Coronary artery (tissue), 2 donors: ENCODE data around the gene EGR4.

Experiments used
- DNase-seq: peaks from one replicate; pipeline ENCODE4 v3.0.0-alpha.2; 2017; ENCODE audit warnings: low spot score
- H3K27ac ChIP-seq, 2 donors: fragments of 200-600 bp; sonication (generic); one replicate each; pipeline ENCODE4 v1.5.1; 2016 to 2019
- H3K4me3 ChIP-seq: fragments of 200-600 bp; sonication (generic); 2 replicates; pipeline ENCODE4 v1.5.1; 2016; ENCODE audit warnings: mild to moderate bottlenecking, moderate library complexity
- CTCF ChIP-seq: fragments of 200-600 bp; sonication (generic); IDR thresholded peaks from one replicate; pipeline ENCODE4 v1.5.1; 2019; ENCODE audit warnings: antibody characterized with exemption

Gene EGR4

GRCh38 chr2:73255007-73255644 is 38.2 kb downstream of the EGR4 start:
- Histone ChIP-seq H3K4me3 (no peak overlapping the region), H3K27ac (no peak overlapping the region)
- TF ChIP-seq CTCF = no peak
- no peak for DNase-seq

DNA sequence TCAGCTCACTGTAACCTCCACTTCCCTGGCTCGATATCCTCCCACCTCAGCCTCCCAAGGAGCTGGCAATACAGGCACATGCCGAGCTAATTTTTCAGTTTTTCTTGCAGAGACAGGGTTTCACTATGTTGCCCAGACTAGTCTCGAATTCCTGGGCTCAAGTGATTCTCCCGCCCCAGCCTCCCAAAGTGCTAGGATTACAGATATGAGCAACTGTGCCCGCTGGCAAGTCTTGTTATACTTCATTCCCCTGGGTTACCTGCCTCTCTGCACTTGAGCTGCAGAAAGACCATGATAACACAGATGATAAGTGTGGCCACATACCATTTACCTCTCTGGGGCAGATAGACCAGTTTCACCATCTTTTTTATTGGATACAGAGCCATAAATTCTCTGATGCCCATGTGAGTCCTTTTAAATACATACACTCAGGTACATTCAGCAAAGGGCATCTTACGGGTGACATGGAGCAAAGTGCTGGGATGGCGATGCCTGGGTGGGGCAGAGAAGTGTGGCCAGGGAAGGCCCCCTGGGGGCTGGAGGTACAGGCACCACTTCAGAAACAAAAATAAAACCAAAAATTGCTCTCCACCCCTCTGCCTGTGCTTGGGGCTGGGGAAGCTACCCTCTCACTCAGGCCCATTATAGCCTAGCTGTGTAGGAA is 38.9 kb downstream of the EGR4 start:
- no peak for TF ChIP-seq CTCF
- H3K27ac ChIP-seq = no peak overlapping the region
- DNase-seq = no peak
- H3K4me3 ChIP-seq = no peak overlapping the region

DNA sequence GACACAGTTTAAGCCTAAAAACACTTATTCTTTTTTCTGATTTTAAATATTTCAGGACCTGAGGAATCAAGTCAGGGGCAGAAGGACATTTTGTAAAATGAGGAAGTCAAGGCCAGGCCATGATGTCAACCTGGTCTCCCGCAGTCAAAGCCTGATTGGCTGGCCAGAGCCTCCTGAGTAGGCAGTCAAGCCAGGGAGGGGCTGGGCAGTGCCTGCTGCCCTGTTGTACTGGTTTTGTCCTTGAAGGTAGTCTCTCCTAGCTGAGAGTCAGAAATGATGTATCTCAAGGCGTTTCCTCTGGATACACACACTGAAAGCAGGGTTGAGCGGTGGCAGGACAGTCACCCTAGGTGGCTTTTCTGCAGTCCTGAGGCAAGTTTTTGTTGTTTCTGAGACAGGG is 39.4 kb downstream of the EGR4 start:
- DNase-seq = no peak
- TF ChIP-seq CTCF = no peak
- Histone ChIP-seq H3K4me3 (no peak overlapping the region), H3K27ac (no peak overlapping the region)

GRCh38 chr2:73253400-73253799 is 39.9 kb downstream of the EGR4 start:
- Histone ChIP-seq H3K27ac (no peak overlapping the region), H3K4me3 (no peak overlapping the region)
- no peak for DNase-seq
- TF ChIP-seq CTCF = no peak

DNA sequence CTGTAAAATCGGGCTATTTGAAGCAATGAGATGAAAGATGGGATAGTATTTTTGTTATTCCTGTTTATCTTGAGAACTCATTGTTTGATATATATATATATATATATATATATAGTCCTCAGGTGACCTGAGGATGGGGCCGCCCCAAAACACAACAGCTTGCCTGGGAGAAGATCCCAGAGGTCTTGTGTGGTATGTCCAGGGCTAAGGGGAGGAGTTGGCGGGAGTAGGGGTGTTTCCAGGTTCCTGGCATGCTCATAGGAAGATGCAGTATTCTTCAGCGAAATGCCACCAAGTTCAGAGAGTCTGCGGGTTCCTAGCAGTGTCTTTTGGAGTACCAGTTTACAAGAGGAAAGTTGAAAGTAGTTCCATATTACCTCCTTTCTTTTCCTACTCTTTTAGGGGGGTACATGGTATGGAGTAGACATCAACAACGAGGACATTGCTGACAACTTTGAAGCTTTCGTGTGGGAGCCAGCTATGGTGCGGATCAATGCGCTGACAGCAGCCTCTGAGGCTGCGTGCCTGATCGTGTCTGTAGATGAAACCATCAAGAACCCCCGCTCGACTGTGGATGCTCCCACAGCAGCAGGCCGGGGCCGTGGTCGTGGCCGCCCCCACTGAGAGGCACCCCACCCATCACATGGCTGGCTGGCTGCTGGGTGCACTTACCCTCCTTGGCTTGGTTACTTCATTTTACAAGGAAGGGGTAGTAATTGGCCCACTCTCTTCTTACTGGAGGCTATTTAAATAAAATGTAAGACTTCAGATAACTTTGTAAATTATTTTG is 40.9 kb downstream of the EGR4 start:
- TF ChIP-seq CTCF = no peak
- H3K27ac ChIP-seq = no peak overlapping the region
- H3K4me3 ChIP-seq = no peak overlapping the region
- DNase-seq = no peak

DNA sequence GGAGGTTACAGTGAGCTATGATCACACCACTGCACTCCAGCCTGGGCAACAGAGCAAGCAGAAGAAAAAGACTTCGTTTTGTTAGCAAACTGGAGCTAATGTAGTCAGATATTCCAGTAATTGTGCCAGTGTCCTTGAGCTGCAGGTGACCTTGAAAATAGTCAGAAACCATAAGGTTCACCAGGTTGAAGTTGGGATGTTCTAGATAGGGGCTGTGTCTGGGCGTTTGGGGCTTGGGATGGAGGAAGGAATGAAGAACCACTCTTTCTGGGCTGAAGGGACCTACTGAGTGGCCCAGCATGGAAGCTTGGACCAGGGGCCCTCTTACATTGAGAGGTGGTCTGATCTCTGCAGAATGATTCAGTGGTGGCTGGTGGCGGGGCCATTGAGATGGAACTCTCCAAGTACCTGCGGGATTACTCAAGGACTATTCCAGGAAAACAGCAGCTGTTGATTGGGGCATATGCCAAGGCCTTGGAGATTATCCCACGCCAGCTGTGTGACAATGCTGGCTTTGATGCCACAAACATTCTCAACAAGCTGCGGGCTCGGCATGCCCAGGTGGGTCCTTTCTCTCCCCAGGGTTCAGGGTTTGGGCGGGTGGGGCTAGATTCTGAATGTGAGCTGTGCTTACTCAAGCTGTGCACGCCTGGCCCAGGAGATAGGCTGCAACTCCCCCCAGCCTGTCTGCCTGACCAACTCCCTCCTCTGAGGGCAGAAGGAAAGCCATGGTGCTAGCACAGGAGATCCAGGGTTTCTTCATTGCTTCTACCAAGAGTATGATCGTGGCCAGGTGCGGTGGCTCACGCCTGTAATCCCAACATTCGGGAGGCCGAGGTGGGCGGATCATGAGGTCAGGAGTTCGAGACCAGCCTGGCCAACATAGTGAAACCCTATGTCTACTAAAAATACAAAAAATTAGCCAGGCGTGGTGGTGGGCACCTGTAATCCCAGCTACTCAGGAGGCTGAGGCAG is 42.2 kb downstream of the EGR4 start:
- no peak overlapping the region for H3K27ac ChIP-seq
- no peak for TF ChIP-seq CTCF
- no peak for DNase-seq

More for the DNA sequence above, 42.2 kb downstream of the EGR4 start:
- H3K4me3 ChIP-seq = no peak overlapping the region
